ENCODE results near the gene PCDHA1.
A peak's percentile ranks its signal among the peaks of the same experiment; 100 is the strongest.

PCDHA1 gene

GRCh38 chr5:141040771-141041426, 255.0 kb downstream of the PCDHA1 start:
- Mint-ChIP-seq H3K36me3 (ENCODE audit: low read depth) (no peaks in the 10 kb centered on the region), H3K27ac (no peak overlapping the region), H3K27me3 (ENCODE audit: low read depth) (peaks cover 8% of the 10 kb centered on the region), H3K4me1 (peaks cover 4% of the 10 kb centered on the region), H3K9me3 (no peaks in the 10 kb centered on the region), H3K4me3 (no peak overlapping the region)
- peak; percentile 74 to 81 (median 74) for TF ChIP-seq CTCF (IDR thresholded peaks at IDR 0.05; ENCODE audit: unreplicated experiment in 3 of 3)

- H3K36me3 Mint-ChIP-seq (ENCODE audit: low read depth): no peaks in the 10 kb centered on the region
- H3K9me3 Mint-ChIP-seq: no peaks in the 10 kb centered on the region
- peak in 1 of 3 experiments; percentile 11 for TF ChIP-seq CTCF (IDR thresholded peaks at IDR 0.05; ENCODE audit: unreplicated experiment in 3 of 3)
- no peak overlapping the region for H3K27ac Mint-ChIP-seq
- H3K4me1 Mint-ChIP-seq: peaks cover 4% of the 10 kb centered on the region
- H3K27me3 Mint-ChIP-seq (ENCODE audit: low read depth): peaks cover 11% of the 10 kb centered on the region
- H3K4me3 Mint-ChIP-seq: no peak overlapping the region
Measured at GRCh38 chr5:141041427-141041785, 255.5 kb downstream of the PCDHA1 start.

- Mint-ChIP-seq H3K27ac (no peak overlapping the region), H3K4me1 (peaks cover 4% of the 10 kb centered on the region), H3K36me3 (ENCODE audit: low read depth) (no peaks in the 10 kb centered on the region), H3K27me3 (ENCODE audit: low read depth) (peaks cover 18% of the 10 kb centered on the region), H3K4me3 (no peak overlapping the region), H3K9me3 (no peaks in the 10 kb centered on the region)
- TF ChIP-seq CTCF (IDR thresholded peaks at IDR 0.05; ENCODE audit: unreplicated experiment in 3 of 3): no peak
Measured at GRCh38 chr5:141042555-141042954, 256.6 kb downstream of the PCDHA1 start.

- peaks cover 18% of the 10 kb centered on the region for H3K4me1 Mint-ChIP-seq
- TF ChIP-seq CTCF (IDR thresholded peaks at IDR 0.05; ENCODE audit: unreplicated experiment in 3 of 3): no peak
- no peaks in the 10 kb centered on the region for H3K36me3 Mint-ChIP-seq (ENCODE audit: low read depth)
- peaks cover 6% of the 10 kb centered on the region for H3K9me3 Mint-ChIP-seq
- H3K4me3 Mint-ChIP-seq: peak within 1 kb of the TSS; percentile 83 to 92 (median 89)
- H3K27me3 Mint-ChIP-seq (ENCODE audit: low read depth): peaks cover 24% of the 10 kb centered on the region
- peak within 1 kb of the TSS; percentile 59 to 73 (median 61) for H3K27ac Mint-ChIP-seq
Measured at GRCh38 chr5:141050622-141051520, 264.9 kb downstream of the PCDHA1 start, which contains the start of gene PCDHB1. TSS of gene PCDHB1 (plus strand) at chr5:141051374. CDS start at chr5:141051471, 97 bp downstream.

- Mint-ChIP-seq H3K36me3 (ENCODE audit: low read depth) (no peaks in the 10 kb centered on the region), H3K4me3 (peak overlapping the region; percentile 83 to 92 (median 89)), H3K9me3 (peaks cover 6% of the 10 kb centered on the region), H3K27me3 (ENCODE audit: low read depth) (peaks cover 20% of the 10 kb centered on the region), H3K27ac (peak overlapping the region; percentile 59 to 73 (median 61)), H3K4me1 (peaks cover 18% of the 10 kb centered on the region)
- TF ChIP-seq CTCF (IDR thresholded peaks at IDR 0.05; ENCODE audit: unreplicated experiment in 3 of 3): no peak
Measured at GRCh38 chr5:141051521-141051866, 265.6 kb downstream of the PCDHA1 start.

Data from nephron (organoid).